ENCODE results near the gene ZNF84. TPM values are rescaled to one million over a fixed set of nuclear protein-coding genes. Genes with fewer than 3 reads are reported as not detected.
A peak's percentile ranks its signal among the peaks of the same experiment; 100 is the strongest.

ZNF84 gene
- total and polyA plus RNA-seq, 10 of the 15 experiments (the other 5 are each of a cell fraction or from before 2014, with no cell fraction given) = 10.4 to 35.3 (median 16.6) TPM

- POLR2A ChIA-PET = interaction anchor here (2.1 kb wide), 1 partner anchor 101 kb away, joined by 6 read pairs; the partner anchor contains the start of gene ZNF268
- 2% methylated on average over 64 of the region's 69 CpGs for WGBS (ENCODE audit: insufficient coverage, insufficient replicate concordance, low lambda C conversion rate, missing lambda C conversion rate)
- Histone ChIP-seq H3K27me3 (replicated peaks in 1 of 2; ENCODE audit: control insufficient read depth in 2 of 2, insufficient read depth in 2 of 2, low read length in 1 of 2) (no peaks in the 10 kb centered on the region), H3K4me3 (peak within 1 kb of the TSS; percentile 81), H3K79me2 (ENCODE audit: control insufficient read depth, insufficient read depth, low read length) (peaks cover 6% of the 10 kb centered on the region), H2AFZ (ENCODE audit: control insufficient read depth, low read depth, low read length) (peak within 1 kb of the TSS; percentile 83), H3K36me3 (ENCODE audit: control insufficient read depth in 2 of 2, insufficient read depth in 2 of 2, low read length in 1 of 2) (peaks cover 0 to 15% of the 10 kb centered on the region in 2 experiments; a peak in 3 of 4 replicates), H3K27ac (ENCODE audit: control insufficient read depth, insufficient read depth) (peak within 1 kb of the TSS; percentile 93), H3K4me1 (ENCODE audit: control insufficient read depth, insufficient read depth, low read length) (no peaks in the 10 kb centered on the region), H4K20me1 (ENCODE audit: control insufficient read depth, insufficient read depth) (no peaks in the 10 kb centered on the region), H3K4me2 (ENCODE audit: control insufficient read depth, insufficient read depth) (peak within 1 kb of the TSS; percentile 87), H3K9me3 (replicated peaks; ENCODE audit: control insufficient read depth, insufficient read depth, low read length) (peaks cover 50% of the 10 kb centered on the region), H3K9ac (ENCODE audit: control insufficient read depth, insufficient read depth, low read length) (peak within 1 kb of the TSS; percentile 88)
- ATAC-seq (peak; percentile 86), FAIRE-seq (peak; percentile 44), DNase-seq (ENCODE audit: low read depth, low spot score) (peak; percentile 76)
- intact Hi-C loops (cut with micrococcal nuclease; ENCODE audit: unreplicated experiment) (loop anchor here (1.0 to 5.0 kb wide), 6 partner anchors 43 to 318 kb away; partner anchors contain the start of genes ANKLE2, ZNF10, ZNF26 and ZNF268), in situ Hi-C loops (cut with MboI) (loop anchor here (5.0 kb wide), 1 partner anchor 93 kb away; the partner anchor contains the start of gene ZNF26)
- CTCF ChIA-PET = interaction anchor here (0.5 to 2.5 kb wide), 3 partner anchors 12 to 101 kb away, joined by 3 to 12 read pairs (median 3); partner anchors contain the start of gene ZNF268
- BruUV-seq (replicated peaks) = no TSS peak
- RAD21 ChIA-PET (ENCODE audit: unreplicated experiment) = interaction anchor here (0.8 to 2.0 kb wide), 4 partner anchors 94 to 252 kb away, joined by 3 to 8 read pairs (median 4); partner anchors contain the start of genes GOLGA3, ZNF26, ZNF268 and ZNF605
- SMC1A ChIA-PET (ENCODE audit: uncharacterized antibody, unreplicated experiment) = interaction anchor here (0.6 to 2.4 kb wide), 7 partner anchors 39 to 101 kb away, joined by 3 to 12 read pairs (median 3); partner anchors contain the start of genes ZNF26 and ZNF268
- TF ChIP-seq TCF12 (IDR thresholded peaks at IDR 0.05; ENCODE audit: low read depth, low read length) (peak; percentile 32; the same call in 1 of the 2 replicates), NFYB (IDR thresholded peaks at IDR 0.05; ENCODE audit: insufficient read depth, low read depth, low read length) (no peak), SMARCA5 (IDR thresholded peaks at IDR 0.05) (no peak), ATF7 (IDR thresholded peaks at IDR 0.05; ENCODE audit: low read depth) (peak; percentile 76), MEF2A (IDR thresholded peaks at IDR 0.05; ENCODE audit: insufficient read depth, low read depth, low read length) (no peak), FOS (IDR thresholded peaks at IDR 0.05; ENCODE audit: borderline replicate concordance, extremely low read depth, insufficient read length) (no peak), CREM (IDR thresholded peaks at IDR 0.05; ENCODE audit: low read depth) (peak; percentile 96), YY1 (IDR thresholded peaks at IDR 0.05; ENCODE audit: low read depth, low read length) (0 out of 2 replicates have a peak, but pooled peaks have one; percentile 42), SMAD1 (IDR thresholded peaks at IDR 0.05; ENCODE audit: low read depth, partially characterized antibody) (peak; percentile 29), NFYA (IDR thresholded peaks at IDR 0.05; ENCODE audit: borderline replicate concordance, low read depth, low read length) (no peak), CBFB (IDR thresholded peaks at IDR 0.05; ENCODE audit: low read depth) (peak; percentile 51; the same call in 1 of the 2 replicates), BHLHE40 (IDR thresholded peaks at IDR 0.05; ENCODE audit: borderline replicate concordance in 1 of 2, low read depth in 2 of 2, low read length in 1 of 2) (peak in 1 of 2 experiments; percentile 19; a peak in 1 of 4 replicates), ZNF274 (IDR thresholded peaks at IDR 0.05; ENCODE audit: insufficient read depth, insufficient read length) (no peak), ZBTB33 (IDR thresholded peaks at IDR 0.05) (no peak), KDM1A (IDR thresholded peaks at IDR 0.05; ENCODE audit: borderline replicate concordance) (no peak), EZH2 (IDR thresholded peaks at IDR 0.05; ENCODE audit: borderline replicate concordance, control insufficient read depth, low read depth, low read length) (no peak), ZNF622 (IDR thresholded peaks at IDR 0.05) (no peak)
- TF ChIP-seq, protein P1, sequence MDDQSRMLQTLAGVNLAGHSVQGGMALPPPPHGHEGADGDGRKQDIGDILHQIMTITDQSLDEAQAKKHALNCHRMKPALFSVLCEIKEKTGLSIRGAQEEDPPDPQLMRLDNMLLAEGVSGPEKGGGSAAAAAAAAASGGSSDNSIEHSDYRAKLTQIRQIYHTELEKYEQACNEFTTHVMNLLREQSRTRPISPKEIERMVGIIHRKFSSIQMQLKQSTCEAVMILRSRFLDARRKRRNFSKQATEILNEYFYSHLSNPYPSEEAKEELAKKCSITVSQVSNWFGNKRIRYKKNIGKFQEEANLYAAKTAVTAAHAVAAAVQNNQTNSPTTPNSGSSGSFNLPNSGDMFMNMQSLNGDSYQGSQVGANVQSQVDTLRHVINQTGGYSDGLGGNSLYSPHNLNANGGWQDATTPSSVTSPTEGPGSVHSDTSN (IDR thresholded peaks at IDR 0.05; ENCODE audit: insufficient replicate concordance, low read depth, low read length) = no peak
- TF ChIP-seq, protein P2, sequence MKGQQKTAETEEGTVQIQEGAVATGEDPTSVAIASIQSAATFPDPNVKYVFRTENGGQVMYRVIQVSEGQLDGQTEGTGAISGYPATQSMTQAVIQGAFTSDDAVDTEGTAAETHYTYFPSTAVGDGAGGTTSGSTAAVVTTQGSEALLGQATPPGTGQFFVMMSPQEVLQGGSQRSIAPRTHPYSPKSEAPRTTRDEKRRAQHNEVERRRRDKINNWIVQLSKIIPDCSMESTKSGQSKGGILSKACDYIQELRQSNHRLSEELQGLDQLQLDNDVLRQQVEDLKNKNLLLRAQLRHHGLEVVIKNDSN (IDR thresholded peaks at IDR 0.05; ENCODE audit: borderline replicate concordance, extremely low read length, insufficient read depth, low read depth, low read length) = no peak
These were observed 43.3 kb downstream of the ZNF84 start, which contains the start of gene ZNF140 for GRCh38 chr12:133080368-133081158. Gene ZNF140 (plus strand): TSS chr12:133080923. CDS start chr12:133081321, 398 bp downstream.
